ENCODE results near the gene IQGAP1. TPM values are rescaled to one million over a fixed set of nuclear protein-coding genes. Genes with fewer than 3 reads are reported as not detected.

The IQGAP1 gene
- total and polyA plus RNA-seq, 2 of the 13 experiments (the other 11 are each of a cell fraction or from before 2014, with no cell fraction given), result 29.5 to 37.9 TPM

DNA sequence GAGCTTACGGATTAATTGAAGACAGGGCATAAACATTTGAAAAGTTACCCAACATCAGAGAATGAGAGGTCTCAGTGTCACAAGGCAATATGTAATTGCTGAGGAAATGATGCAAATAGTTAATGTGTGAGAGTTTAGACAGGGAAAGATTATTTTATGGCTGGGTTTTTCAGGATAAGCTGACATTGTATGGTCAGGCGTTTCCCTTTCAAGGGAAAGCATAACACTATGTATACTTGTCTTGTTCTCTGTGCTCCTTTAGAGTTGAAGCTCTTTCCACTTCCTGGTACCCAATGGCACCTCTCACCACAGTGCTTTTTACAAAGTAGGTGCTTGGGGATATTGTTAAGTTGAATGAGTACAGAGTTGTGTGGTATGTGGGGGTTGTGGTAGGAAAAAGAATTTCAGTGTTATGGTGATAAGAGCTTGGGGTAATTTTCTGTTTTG is 19.9 kb downstream of the IQGAP1 start:
- ChIA-PET CTCF (ENCODE audit: low intra/inter-chr PET ratio, low total read pairs) (no interaction called here), POLR2A (interaction anchor here (1.0 kb wide), 1 partner anchor 20 kb away, joined by 3 read pairs; the partner anchor contains the start of gene IQGAP1)
- H3K4me2 ChIP-seq (ENCODE audit: low read depth, low read length), result no peak overlapping the region
- WGBS (ENCODE audit: low lambda C conversion rate), result 93% methylated on average over 2 of the region's 2 CpGs
- no peak overlapping the region for H2AFZ ChIP-seq (ENCODE audit: low read length)
- no peak overlapping the region for H3K4me3 ChIP-seq (replicated peaks in 1 of 3; ENCODE audit: insufficient read depth in 1 of 3, low read depth in 2 of 3, low read length in 3 of 3)
- intact Hi-C loops (cut with micrococcal nuclease; ENCODE audit: unreplicated experiment), result no loop called here
- DNase-seq (ENCODE audit: low spot score) (no peak), ATAC-seq (no peak), FAIRE-seq (no peak)
- H3K27me3 ChIP-seq (ENCODE audit: control insufficient read depth in 1 of 2, insufficient read depth in 2 of 2, low read length in 2 of 2), result no peaks in the 10 kb centered on the region
- no peaks in the 10 kb centered on the region for H4K20me1 ChIP-seq (ENCODE audit: insufficient read depth, low read length)
- peaks cover 1% of the 10 kb centered on the region; the same call in 1 of the 2 replicates for H3K4me1 ChIP-seq (ENCODE audit: insufficient read depth, low read length)
- in situ Hi-C loops (cut with HindIII; ENCODE audit: extremely low pct_ligation_motif_present, low pct_unique_long_range_greater_than_20kb), result no loop called here
- H3K9me3 ChIP-seq (ENCODE audit: low read length), result no peaks in the 10 kb centered on the region
- H3K9ac ChIP-seq (ENCODE audit: insufficient read depth, low read depth, low read length), result no peak overlapping the region
- no peak overlapping the region for H3K27ac ChIP-seq (ENCODE audit: extremely low read length, insufficient read depth, low read length)
- no peaks in the 10 kb centered on the region for H3K36me3 ChIP-seq (replicated peaks in 1 of 2; ENCODE audit: control insufficient read depth in 1 of 2, insufficient read depth in 2 of 2, low read length in 2 of 2)
- peaks cover 32% of the 10 kb centered on the region for H3K79me2 ChIP-seq (ENCODE audit: insufficient read depth, low read length)
- no TSS peak for BruUV-seq (replicated peaks)
- TF ChIP-seq SALL2 (CRISPR knock-in tag; IDR thresholded peaks at IDR 0.05) (no peak), MYC (CRISPR knock-in tag; IDR thresholded peaks at IDR 0.05; ENCODE audit: borderline replicate concordance) (no peak), TBL1XR1 (IDR thresholded peaks at IDR 0.05; ENCODE audit: borderline replicate concordance, low read length, partially characterized antibody) (no peak), ZNF383 (CRISPR knock-in tag; IDR thresholded peaks at IDR 0.05; ENCODE audit: borderline replicate concordance) (no peak), SMAD9 (CRISPR knock-in tag; IDR thresholded peaks at IDR 0.05) (no peak), RARG (CRISPR knock-in tag; IDR thresholded peaks at IDR 0.05; ENCODE audit: low read depth) (no peak), ZNF44 (CRISPR knock-in tag; IDR thresholded peaks at IDR 0.05) (no peak)
- TF ChIP-seq, protein P1, sequence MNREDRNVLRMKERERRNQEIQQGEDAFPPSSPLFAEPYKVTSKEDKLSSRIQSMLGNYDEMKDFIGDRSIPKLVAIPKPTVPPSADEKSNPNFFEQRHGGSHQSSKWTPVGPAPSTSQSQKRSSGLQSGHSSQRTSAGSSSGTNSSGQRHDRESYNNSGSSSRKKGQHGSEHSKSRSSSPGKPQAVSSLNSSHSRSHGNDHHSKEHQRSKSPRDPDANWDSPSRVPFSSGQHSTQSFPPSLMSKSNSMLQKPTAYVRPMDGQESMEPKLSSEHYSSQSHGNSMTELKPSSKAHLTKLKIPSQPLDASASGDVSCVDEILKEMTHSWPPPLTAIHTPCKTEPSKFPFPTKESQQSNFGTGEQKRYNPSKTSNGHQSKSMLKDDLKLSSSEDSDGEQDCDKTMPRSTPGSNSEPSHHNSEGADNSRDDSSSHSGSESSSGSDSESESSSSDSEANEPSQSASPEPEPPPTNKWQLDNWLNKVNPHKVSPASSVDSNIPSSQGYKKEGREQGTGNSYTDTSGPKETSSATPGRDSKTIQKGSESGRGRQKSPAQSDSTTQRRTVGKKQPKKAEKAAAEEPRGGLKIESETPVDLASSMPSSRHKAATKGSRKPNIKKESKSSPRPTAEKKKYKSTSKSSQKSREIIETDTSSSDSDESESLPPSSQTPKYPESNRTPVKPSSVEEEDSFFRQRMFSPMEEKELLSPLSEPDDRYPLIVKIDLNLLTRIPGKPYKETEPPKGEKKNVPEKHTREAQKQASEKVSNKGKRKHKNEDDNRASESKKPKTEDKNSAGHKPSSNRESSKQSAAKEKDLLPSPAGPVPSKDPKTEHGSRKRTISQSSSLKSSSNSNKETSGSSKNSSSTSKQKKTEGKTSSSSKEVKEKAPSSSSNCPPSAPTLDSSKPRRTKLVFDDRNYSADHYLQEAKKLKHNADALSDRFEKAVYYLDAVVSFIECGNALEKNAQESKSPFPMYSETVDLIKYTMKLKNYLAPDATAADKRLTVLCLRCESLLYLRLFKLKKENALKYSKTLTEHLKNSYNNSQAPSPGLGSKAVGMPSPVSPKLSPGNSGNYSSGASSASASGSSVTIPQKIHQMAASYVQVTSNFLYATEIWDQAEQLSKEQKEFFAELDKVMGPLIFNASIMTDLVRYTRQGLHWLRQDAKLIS (CRISPR knock-in tag; IDR thresholded peaks at IDR 0.05), result no peak
- TF ChIP-seq, protein P2, sequence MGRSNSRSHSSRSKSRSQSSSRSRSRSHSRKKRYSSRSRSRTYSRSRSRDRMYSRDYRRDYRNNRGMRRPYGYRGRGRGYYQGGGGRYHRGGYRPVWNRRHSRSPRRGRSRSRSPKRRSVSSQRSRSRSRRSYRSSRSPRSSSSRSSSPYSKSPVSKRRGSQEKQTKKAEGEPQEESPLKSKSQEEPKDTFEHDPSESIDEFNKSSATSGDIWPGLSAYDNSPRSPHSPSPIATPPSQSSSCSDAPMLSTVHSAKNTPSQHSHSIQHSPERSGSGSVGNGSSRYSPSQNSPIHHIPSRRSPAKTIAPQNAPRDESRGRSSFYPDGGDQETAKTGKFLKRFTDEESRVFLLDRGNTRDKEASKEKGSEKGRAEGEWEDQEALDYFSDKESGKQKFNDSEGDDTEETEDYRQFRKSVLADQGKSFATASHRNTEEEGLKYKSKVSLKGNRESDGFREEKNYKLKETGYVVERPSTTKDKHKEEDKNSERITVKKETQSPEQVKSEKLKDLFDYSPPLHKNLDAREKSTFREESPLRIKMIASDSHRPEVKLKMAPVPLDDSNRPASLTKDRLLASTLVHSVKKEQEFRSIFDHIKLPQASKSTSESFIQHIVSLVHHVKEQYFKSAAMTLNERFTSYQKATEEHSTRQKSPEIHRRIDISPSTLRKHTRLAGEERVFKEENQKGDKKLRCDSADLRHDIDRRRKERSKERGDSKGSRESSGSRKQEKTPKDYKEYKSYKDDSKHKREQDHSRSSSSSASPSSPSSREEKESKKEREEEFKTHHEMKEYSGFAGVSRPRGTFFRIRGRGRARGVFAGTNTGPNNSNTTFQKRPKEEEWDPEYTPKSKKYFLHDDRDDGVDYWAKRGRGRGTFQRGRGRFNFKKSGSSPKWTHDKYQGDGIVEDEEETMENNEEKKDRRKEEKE (IDR thresholded peaks at IDR 0.05), result no peak

Measured in HepG2 (cell line).